GM10266 (cell line): Measurements from ENCODE around the gene HOXD11.

Experiments used
- DNase-seq: peaks from one replicate; pipeline ENCODE4 v3.0.0; 2012; ENCODE audit errors: extremely low spot score
- TF ChIP-seq, protein P1 (sequence below): IDR thresholded peaks from 2 replicates; pipeline ENCODE4 v1.5.1; 2012; ENCODE audit warnings: mild to moderate bottlenecking, low read depth; ENCODE audit not compliant: control insufficient read depth, insufficient read depth; ENCODE audit errors: missing control alignments

HOXD11 gene

DNA sequence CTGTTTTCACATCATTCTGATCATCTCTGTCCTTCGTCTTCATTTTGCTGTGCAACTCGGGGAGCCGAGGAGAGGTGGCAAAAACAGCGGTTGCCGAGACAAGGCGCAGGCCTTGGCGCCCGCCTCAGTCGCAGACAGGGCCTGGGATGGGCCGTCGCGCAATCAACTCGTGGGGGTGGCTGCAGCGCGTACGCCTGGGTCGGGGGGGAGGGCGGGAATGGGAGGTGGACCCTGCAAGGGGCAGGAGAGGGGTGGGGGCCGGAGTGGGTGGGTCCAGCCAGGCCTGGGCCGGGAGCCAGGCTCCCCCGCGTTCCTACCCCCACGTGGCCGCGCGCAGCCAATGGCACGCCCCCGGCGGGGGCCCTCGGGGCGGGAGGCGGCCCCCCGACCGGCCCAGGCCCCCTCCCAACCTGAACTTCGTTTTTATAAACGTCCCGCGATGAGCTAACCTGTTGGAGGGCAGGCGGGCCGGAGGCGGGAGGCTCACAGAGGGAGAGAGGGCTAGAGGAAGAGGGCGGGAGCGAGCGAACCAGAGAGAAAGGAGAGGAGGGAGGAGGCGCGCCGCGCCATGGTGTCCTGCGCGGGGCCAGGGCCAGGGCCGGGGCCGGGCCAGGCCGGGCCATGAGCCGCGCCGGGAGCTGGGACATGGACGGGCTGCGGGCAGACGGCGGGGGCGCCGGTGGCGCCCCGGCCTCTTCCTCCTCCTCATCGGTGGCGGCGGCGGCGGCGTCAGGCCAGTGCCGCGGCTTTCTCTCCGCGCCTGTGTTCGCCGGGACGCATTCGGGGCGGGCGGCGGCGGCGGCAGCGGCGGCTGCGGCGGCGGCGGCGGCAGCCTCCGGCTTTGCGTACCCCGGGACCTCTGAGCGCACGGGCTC is 14.6 kb upstream of the HOXD11 start, which contains the start of gene HOXD13:
HOXD13 (plus strand) TSS at position 452 of the 875 bp plus-strand sequence; CDS start at position 622, 170 bp downstream.
- DNase-seq, result peak; percentile 31
- TF ChIP-seq, protein P1, sequence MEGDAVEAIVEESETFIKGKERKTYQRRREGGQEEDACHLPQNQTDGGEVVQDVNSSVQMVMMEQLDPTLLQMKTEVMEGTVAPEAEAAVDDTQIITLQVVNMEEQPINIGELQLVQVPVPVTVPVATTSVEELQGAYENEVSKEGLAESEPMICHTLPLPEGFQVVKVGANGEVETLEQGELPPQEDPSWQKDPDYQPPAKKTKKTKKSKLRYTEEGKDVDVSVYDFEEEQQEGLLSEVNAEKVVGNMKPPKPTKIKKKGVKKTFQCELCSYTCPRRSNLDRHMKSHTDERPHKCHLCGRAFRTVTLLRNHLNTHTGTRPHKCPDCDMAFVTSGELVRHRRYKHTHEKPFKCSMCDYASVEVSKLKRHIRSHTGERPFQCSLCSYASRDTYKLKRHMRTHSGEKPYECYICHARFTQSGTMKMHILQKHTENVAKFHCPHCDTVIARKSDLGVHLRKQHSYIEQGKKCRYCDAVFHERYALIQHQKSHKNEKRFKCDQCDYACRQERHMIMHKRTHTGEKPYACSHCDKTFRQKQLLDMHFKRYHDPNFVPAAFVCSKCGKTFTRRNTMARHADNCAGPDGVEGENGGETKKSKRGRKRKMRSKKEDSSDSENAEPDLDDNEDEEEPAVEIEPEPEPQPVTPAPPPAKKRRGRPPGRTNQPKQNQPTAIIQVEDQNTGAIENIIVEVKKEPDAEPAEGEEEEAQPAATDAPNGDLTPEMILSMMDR, result no peak

- TF ChIP-seq, protein P1, result no peak
- DNase-seq, result no peak
These were observed 13.8 kb upstream of the HOXD11 start for GRCh38 chr2:176093145-176093897.

- no peak for DNase-seq
- TF ChIP-seq, protein P1, result no peak
These were observed 13.2 kb upstream of the HOXD11 start for GRCh38 chr2:176093898-176094249.

- no peak for DNase-seq
- TF ChIP-seq, protein P1, result no peak
These were observed 12.7 kb upstream of the HOXD11 start for GRCh38 chr2:176094349-176094748.

- TF ChIP-seq, protein P1, result no peak
- DNase-seq, result no peak
These were observed 11.7 kb upstream of the HOXD11 start for GRCh38 chr2:176095421-176095820.

GRCh38 chr2:176096243-176096985 is 10.7 kb upstream of the HOXD11 start:
- no peak for DNase-seq
- TF ChIP-seq, protein P1, result no peak
